B cell (primary cell): Measurements from ENCODE around the gene FBXW9. TPM values are rescaled to one million over a fixed set of nuclear protein-coding genes. Genes with fewer than 3 reads are reported as not detected.

ENCODE experiments used
- ATAC-seq: fragments of 200-7000 bp; cut with Tn5 transposase; one replicate; pipeline ENCODE4 v1.10.0; 2021; ENCODE audit warnings: low read depth, mild to moderate bottlenecking, moderate number of reproducible peaks, moderate library complexity
- CTCF ChIA-PET: fragments of 350-600 bp; sonication (Branson Sonifier 250); formaldehyde crosslinking; loops from one replicate; lab custom pipeline; 2021; ENCODE audit warnings: antibody characterized with exemption, inconsistent platforms; lab: Charles Lee
- POLR2A ChIA-PET: fragments of 350-600 bp; sonication (Branson Sonifier 250); formaldehyde crosslinking; loops from one replicate; lab custom pipeline; 2021; ENCODE audit warnings: antibody characterized with exemption; lab: Charles Lee
- DNase-seq: peaks from one replicate; pipeline ENCODE4 v3.0.0; 2013
- H2AFZ ChIP-seq: 2 replicates; pipeline ENCODE4 v1.6.1; 2012; ENCODE audit warnings: mild to moderate bottlenecking, low read depth, low read length; ENCODE audit not compliant: insufficient read depth, poor library complexity, severe bottlenecking
- H3K27ac ChIP-seq, 2 donors: 1 replicate in 1 of 2; 2 replicates in 1 of 2; pipeline ENCODE4 v1.5.1; 2012 to 2013; ENCODE audit warnings: low read length in 2 of 2, mild to moderate bottlenecking in 2 of 2, moderate library complexity in 1 of 2
- H3K27me3 ChIP-seq, 4 experiments: fragments of 200-600 bp in 1 of 4; sonication (generic) in 1 of 4; replicated peaks in 1 of 4; 1 replicate in 2 of 4; 2 replicates in 2 of 4; pipeline versions ENCODE4 v1.6.1 to v1.7.0; 2013 to 2016; ENCODE audit warnings: low read length in 3 of 4, mild to moderate bottlenecking in 2 of 4, mixed read lengths in 1 of 4, moderate library complexity in 1 of 4; ENCODE audit not compliant: insufficient read depth in 4 of 4, control insufficient read depth in 3 of 4; ENCODE audit errors: control extremely low read depth in 1 of 4
- H3K36me3 ChIP-seq, 2 experiments: replicated peaks in 1 of 2; 1 replicate in 1 of 2; 2 replicates in 1 of 2; pipeline versions ENCODE4 v1.6.1 to v1.7.1; 2013; ENCODE audit warnings: low read length in 1 of 2; ENCODE audit not compliant: insufficient read depth in 2 of 2, control insufficient read depth in 1 of 2; ENCODE audit errors: control extremely low read depth in 1 of 2, extremely low read depth in 1 of 2
- H3K4me1 ChIP-seq, 2 donors: fragments of 200-600 bp in 1 of 2; sonication (generic) in 1 of 2; 1 replicate in 1 of 2; 2 replicates in 1 of 2; pipeline versions ENCODE4 v1.5.1 to v1.6.1; 2013 to 2017; ENCODE audit warnings: low read length in 2 of 2; ENCODE audit not compliant: control insufficient read depth in 2 of 2, insufficient read depth in 2 of 2
- H3K4me2 ChIP-seq: replicated peaks from 2 replicates; pipeline ENCODE3; 2012; ENCODE audit warnings: mild to moderate bottlenecking, low read depth, low read length; ENCODE audit not compliant: poor library complexity, severe bottlenecking
- H3K4me3 ChIP-seq, 5 experiments: fragments of 200-600 bp in 1 of 5; sonication (generic) in 1 of 5; 1 replicate in 3 of 5; 2 replicates in 2 of 5; pipeline versions ENCODE4 v1.5.1 to v1.7.0; 2011 to 2016; ENCODE audit warnings: low read length in 4 of 5, mild to moderate bottlenecking in 4 of 5, low read depth in 2 of 5, control low read depth in 1 of 5, moderate library complexity in 1 of 5; ENCODE audit not compliant: insufficient read depth in 1 of 5; ENCODE audit errors: control extremely low read depth in 1 of 5, extremely low read depth in 1 of 5
- H3K79me2 ChIP-seq: fragments of 200-600 bp; sonication (generic); one replicate; pipeline ENCODE4 v1.6.0; 2016; ENCODE audit warnings: low read length; ENCODE audit not compliant: control insufficient read depth, insufficient read depth
- H3K9ac ChIP-seq: fragments of 200-600 bp; sonication (generic); 2 replicates; pipeline ENCODE4 v1.6.1; 2017; ENCODE audit warnings: mild to moderate bottlenecking, low read length, moderate library complexity
- H3K9me3 ChIP-seq, 3 donors: one replicate each; pipeline versions ENCODE4 v1.6.1 to v1.7.1; 2013; ENCODE audit warnings: low read length in 2 of 3; ENCODE audit not compliant: control insufficient read depth in 2 of 3, insufficient read depth in 1 of 3; ENCODE audit errors: control extremely low read depth in 1 of 3
- H4K20me1 ChIP-seq: 2 replicates; pipeline ENCODE4 v1.6.0; 2012; ENCODE audit warnings: mild to moderate bottlenecking, low read length; ENCODE audit not compliant: insufficient read depth, control insufficient read depth, poor library complexity, severe bottlenecking
- H3K27ac Mint-ChIP-seq: one replicate; pipeline ENCODE4 v1.8.0; 2021; ENCODE audit warnings: mixed read lengths
- H3K27me3 Mint-ChIP-seq: one replicate; pipeline ENCODE4 v1.8.0; 2021; ENCODE audit warnings: mixed read lengths
- H3K4me1 Mint-ChIP-seq: one replicate; pipeline ENCODE4 v1.8.0; 2021; ENCODE audit warnings: mixed read lengths
- H3K4me3 Mint-ChIP-seq: one replicate; pipeline ENCODE4 v1.8.0; 2021; ENCODE audit warnings: mixed read lengths
- H3K9me3 Mint-ChIP-seq: one replicate; pipeline ENCODE4 v1.8.0; 2022; ENCODE audit warnings: mixed read lengths; ENCODE audit not compliant: insufficient read depth
- EZH2 ChIP-seq: IDR thresholded peaks from 2 replicates; pipeline ENCODE4 v1.6.1; 2012; ENCODE audit warnings: borderline replicate concordance, low read depth, mild to moderate bottlenecking, moderate library complexity, low read length; ENCODE audit not compliant: insufficient read depth, poor library complexity, severe bottlenecking
- WGBS: methylation state at CpG from one replicate; pipeline ENCODE4 v1.1.5; 2013; ENCODE audit warnings: missing lambda C conversion rate; ENCODE audit not compliant: insufficient coverage; 5-methylcytosine and 5-hydroxymethylcytosine counted together
- intact Hi-C: fragments of 100-400 bp; cut with micrococcal nuclease; formaldehyde crosslinking; loops from one replicate; pipeline ENCODE4 v1.10.0; 2022
- polyA plus RNA-seq: library from polyadenylated mRNA; depleted of rRNA; stranded (reverse); fragments of >200 nt; gene quantifications from 2 replicates; pipeline ENCODE4 v1.2.3, GENCODE V29; 2012
- total RNA-seq, 2 donors: library from RNA; stranded (reverse); fragments of 120-200 nt in 1 of 2; gene quantifications; 1 replicate in 1 of 2; 2 replicates in 1 of 2; pipeline versions ENCODE4 v1.2.3 to v1.2.4, GENCODE V29; 2013 to 2022
- TF ChIP-seq, protein P1 (sequence below): fragments of 200-600 bp; IDR thresholded peaks from one replicate; pipeline ENCODE4 v1.8.0; 2022; ENCODE audit warnings: antibody characterized with exemption, mild to moderate bottlenecking

FBXW9 gene
- total and polyA plus RNA-seq, 2 donors (not counting 1 experiment from before 2014, with no cell fraction given) = 4.7 TPM

DNA sequence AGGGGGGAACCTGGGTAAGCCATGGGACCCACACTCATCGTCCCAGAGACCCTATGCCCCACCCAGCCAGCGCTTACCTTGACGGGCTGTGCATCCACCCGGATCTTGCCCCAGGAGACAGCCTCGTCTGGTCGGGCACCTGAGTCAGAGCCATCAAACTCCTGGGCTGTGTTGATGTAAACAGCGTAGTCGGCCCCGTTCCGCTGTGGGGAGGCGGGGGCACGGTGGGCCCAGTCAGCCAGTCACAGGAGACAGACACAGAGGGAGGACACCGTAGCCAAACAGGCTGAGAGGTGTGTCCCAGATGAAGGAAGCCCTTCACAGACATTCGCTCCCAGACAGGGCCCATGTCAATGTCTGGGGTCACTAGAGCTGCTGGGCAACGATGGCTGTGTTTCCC is 20.5 kb downstream of the FBXW9 start:
- WGBS = 94% methylated on average over 15 of the region's 15 CpGs
- no peak overlapping the region for H3K27ac ChIP-seq
- no peak overlapping the region for H3K4me2 ChIP-seq
- Mint-ChIP-seq H3K4me3 (no peak overlapping the region), H3K27me3 (no peaks in the 10 kb centered on the region), H3K27ac (no peak overlapping the region), H3K4me1 (peaks cover 23% of the 10 kb centered on the region), H3K9me3 (no peaks in the 10 kb centered on the region)
- no peak overlapping the region for H3K9ac ChIP-seq
- no peak overlapping the region for H2AFZ ChIP-seq
- peaks cover 6 to 64% of the 10 kb centered on the region in 2 experiments for H3K36me3 ChIP-seq
- H4K20me1 ChIP-seq = peaks cover 56% of the 10 kb centered on the region
- intact Hi-C loops = loop anchor here (1.0 kb wide), 2 partner anchors 112 to 171 kb away; no protein-coding TSS in a partner anchor
- peaks cover 53% of the 10 kb centered on the region for H3K79me2 ChIP-seq
- ATAC-seq = no peak
- no peaks in the 10 kb centered on the region for H3K9me3 ChIP-seq
- POLR2A ChIA-PET = interaction anchor here (0.8 kb wide), 1 partner anchor 20 kb away, joined by 3 read pairs; the partner anchor contains the start of gene FBXW9
- no peak for DNase-seq
- CTCF ChIA-PET = interaction anchor here (0.6 to 4.6 kb wide), 15 partner anchors 10 to 327 kb away, joined by 3 to 30 read pairs (median 4); partner anchors contain the start of genes FBXW9, MAN2B1 and WDR83
- peaks cover 9 to 16% of the 10 kb centered on the region in 2 donors for H3K4me1 ChIP-seq
- H3K27me3 ChIP-seq = no peaks in the 10 kb centered on the region
- TF ChIP-seq EZH2 = no peak
- TF ChIP-seq, protein P1, sequence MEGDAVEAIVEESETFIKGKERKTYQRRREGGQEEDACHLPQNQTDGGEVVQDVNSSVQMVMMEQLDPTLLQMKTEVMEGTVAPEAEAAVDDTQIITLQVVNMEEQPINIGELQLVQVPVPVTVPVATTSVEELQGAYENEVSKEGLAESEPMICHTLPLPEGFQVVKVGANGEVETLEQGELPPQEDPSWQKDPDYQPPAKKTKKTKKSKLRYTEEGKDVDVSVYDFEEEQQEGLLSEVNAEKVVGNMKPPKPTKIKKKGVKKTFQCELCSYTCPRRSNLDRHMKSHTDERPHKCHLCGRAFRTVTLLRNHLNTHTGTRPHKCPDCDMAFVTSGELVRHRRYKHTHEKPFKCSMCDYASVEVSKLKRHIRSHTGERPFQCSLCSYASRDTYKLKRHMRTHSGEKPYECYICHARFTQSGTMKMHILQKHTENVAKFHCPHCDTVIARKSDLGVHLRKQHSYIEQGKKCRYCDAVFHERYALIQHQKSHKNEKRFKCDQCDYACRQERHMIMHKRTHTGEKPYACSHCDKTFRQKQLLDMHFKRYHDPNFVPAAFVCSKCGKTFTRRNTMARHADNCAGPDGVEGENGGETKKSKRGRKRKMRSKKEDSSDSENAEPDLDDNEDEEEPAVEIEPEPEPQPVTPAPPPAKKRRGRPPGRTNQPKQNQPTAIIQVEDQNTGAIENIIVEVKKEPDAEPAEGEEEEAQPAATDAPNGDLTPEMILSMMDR = no peak
- no peak overlapping the region for H3K4me3 ChIP-seq

- H3K9me3 ChIP-seq = no peaks in the 10 kb centered on the region
- H3K4me1 ChIP-seq = peaks cover 11 to 18% of the 10 kb centered on the region in 2 donors
- intact Hi-C loops = no loop called here
- Mint-ChIP-seq H3K9me3 (no peaks in the 10 kb centered on the region), H3K4me1 (peaks cover 25% of the 10 kb centered on the region), H3K27ac (no peak overlapping the region), H3K4me3 (no peak overlapping the region), H3K27me3 (no peaks in the 10 kb centered on the region)
- TF ChIP-seq, protein P1 = no peak
- TF ChIP-seq EZH2 = no peak
- H3K4me3 ChIP-seq = no peak overlapping the region
- no peaks in the 10 kb centered on the region for H3K27me3 ChIP-seq
- peaks cover 56% of the 10 kb centered on the region for H3K79me2 ChIP-seq
- H4K20me1 ChIP-seq = peaks cover 55% of the 10 kb centered on the region
- no peak for DNase-seq
- ATAC-seq = no peak
- peaks cover 6 to 64% of the 10 kb centered on the region in 2 experiments for H3K36me3 ChIP-seq
- 98% methylated on average over 6 of the region's 10 CpGs for WGBS
- no peak overlapping the region for H3K27ac ChIP-seq
- ChIA-PET CTCF (interaction anchor here (0.6 to 4.4 kb wide), 7 partner anchors 14 to 111 kb away, joined by 3 to 26 read pairs (median 6); partner anchors contain the start of gene FBXW9), POLR2A (no interaction called here)
- no peak overlapping the region for H3K9ac ChIP-seq
- H3K4me2 ChIP-seq = no peak overlapping the region
- H2AFZ ChIP-seq = no peak overlapping the region
Measured at GRCh38 chr19:12675399-12675798, 21.0 kb downstream of the FBXW9 start.
